Measurements from ENCODE around the gene SPATA2L.

GRCh38 chr16:89708481-89708931, 7.0 kb upstream of the SPATA2L start:
- TF ChIP-seq, protein P1, sequence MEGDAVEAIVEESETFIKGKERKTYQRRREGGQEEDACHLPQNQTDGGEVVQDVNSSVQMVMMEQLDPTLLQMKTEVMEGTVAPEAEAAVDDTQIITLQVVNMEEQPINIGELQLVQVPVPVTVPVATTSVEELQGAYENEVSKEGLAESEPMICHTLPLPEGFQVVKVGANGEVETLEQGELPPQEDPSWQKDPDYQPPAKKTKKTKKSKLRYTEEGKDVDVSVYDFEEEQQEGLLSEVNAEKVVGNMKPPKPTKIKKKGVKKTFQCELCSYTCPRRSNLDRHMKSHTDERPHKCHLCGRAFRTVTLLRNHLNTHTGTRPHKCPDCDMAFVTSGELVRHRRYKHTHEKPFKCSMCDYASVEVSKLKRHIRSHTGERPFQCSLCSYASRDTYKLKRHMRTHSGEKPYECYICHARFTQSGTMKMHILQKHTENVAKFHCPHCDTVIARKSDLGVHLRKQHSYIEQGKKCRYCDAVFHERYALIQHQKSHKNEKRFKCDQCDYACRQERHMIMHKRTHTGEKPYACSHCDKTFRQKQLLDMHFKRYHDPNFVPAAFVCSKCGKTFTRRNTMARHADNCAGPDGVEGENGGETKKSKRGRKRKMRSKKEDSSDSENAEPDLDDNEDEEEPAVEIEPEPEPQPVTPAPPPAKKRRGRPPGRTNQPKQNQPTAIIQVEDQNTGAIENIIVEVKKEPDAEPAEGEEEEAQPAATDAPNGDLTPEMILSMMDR (IDR thresholded peaks at IDR 0.05) = no peak
- TF ChIP-seq POLR2A (IDR thresholded peaks at IDR 0.05) = no peak

Measured in vagina (tissue), 2 donors.